ENCODE data around the gene CASP8AP2.

DNA sequence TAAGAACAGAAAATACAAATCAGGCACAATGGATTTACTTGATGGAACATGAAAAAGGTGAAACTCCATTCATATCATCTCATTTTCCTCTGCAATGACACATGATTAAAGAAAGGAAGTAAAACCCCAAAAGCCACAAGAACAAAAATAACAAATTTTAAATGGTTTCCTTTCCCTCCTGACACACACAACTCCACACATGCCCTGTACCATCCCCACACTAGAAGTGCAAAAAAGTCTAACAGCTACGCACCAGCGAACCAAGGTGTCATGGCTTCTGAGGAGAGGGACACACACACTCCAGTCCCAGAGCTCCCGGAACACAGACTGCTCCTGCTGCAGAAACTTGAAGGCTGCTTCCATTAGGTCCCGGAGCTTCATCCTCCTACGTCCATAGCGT, 35.4 kb upstream of the CASP8AP2 start:
- TF ChIP-seq GATA2 (IDR thresholded peaks at IDR 0.05; ENCODE audit: low read depth, low read length) (no peak), GATA3 (IDR thresholded peaks at IDR 0.05; ENCODE audit: low read depth, low read length) (no peak)
